H1 (cell line): Measurements from ENCODE around the gene GALNT18. TPM values are rescaled to one million over a fixed set of nuclear protein-coding genes. Genes with fewer than 3 reads are reported as not detected.

Experiments used
- CTCF ChIA-PET: fragments of 300-600 bp; sonication (Branson Sonifier 250); formaldehyde crosslinking; loops from one replicate; lab custom pipeline; 2021; ENCODE audit not compliant: partially characterized antibody; lab: Charles Lee
- POLR2A ChIA-PET: fragments of 300-600 bp; sonication (Branson Sonifier 250); formaldehyde crosslinking; loops from one replicate; lab custom pipeline; 2021; ENCODE audit warnings: inconsistent platforms; ENCODE audit not compliant: partially characterized antibody; lab: Charles Lee
- DNase-seq, 2 experiments: peaks; one replicate each; pipeline versions ENCODE4 v3.0.0 to v3.0.0-alpha.2; 2010 to 2022; ENCODE audit warnings: low spot score in 2 of 2, low read depth in 1 of 2, mixed read lengths in 1 of 2
- FAIRE-seq: peaks from 2 replicates; lab custom pipeline; 2011; peaks lifted over from hg19 to GRCh38; lab: Jason Lieb, UNC
- H2AFZ ChIP-seq: 2 replicates; pipeline ENCODE4 v1.8.1; 2012; ENCODE audit warnings: low read length, inconsistent platforms
- H2AK5ac ChIP-seq: 2 replicates; pipeline ENCODE4 v1.6.1; 2013; ENCODE audit warnings: low read depth, low read length
- H2BK120ac ChIP-seq: replicated peaks from 2 replicates; pipeline ENCODE3; 2013; ENCODE audit warnings: low read depth, low read length, inconsistent platforms
- H2BK12ac ChIP-seq: 2 replicates; pipeline ENCODE4 v1.6.1; 2013; ENCODE audit warnings: low read depth, low read length
- H2BK15ac ChIP-seq: 2 replicates; pipeline ENCODE4 v1.6.1; 2013; ENCODE audit warnings: low read length
- H2BK20ac ChIP-seq: 2 replicates; pipeline ENCODE4 v1.6.1; 2013; ENCODE audit warnings: low read length
- H2BK5ac ChIP-seq: 2 replicates; pipeline ENCODE4 v1.6.1; 2013; ENCODE audit warnings: low read depth, low read length
- H3K14ac ChIP-seq: 2 replicates; pipeline ENCODE4 v1.6.1; 2013; ENCODE audit warnings: inconsistent platforms; ENCODE audit not compliant: insufficient read length
- H3K18ac ChIP-seq: 2 replicates; pipeline ENCODE4 v1.6.1; 2013; ENCODE audit warnings: low read length; ENCODE audit errors: extremely low read depth
- H3K23ac ChIP-seq: 2 replicates; pipeline ENCODE4 v1.6.1; 2013; ENCODE audit warnings: inconsistent platforms; ENCODE audit not compliant: insufficient read length
- H3K23me2 ChIP-seq: 2 replicates; pipeline ENCODE4 v1.6.1; 2013; ENCODE audit warnings: low read depth, low read length
- H3K27ac ChIP-seq: 2 replicates; pipeline ENCODE4 v1.6.1; 2011; ENCODE audit warnings: low read depth, low read length, inconsistent platforms
- H3K27me3 ChIP-seq, 4 experiments: replicated peaks in 1 of 4; 1 replicate in 1 of 4; 2 replicates in 3 of 4; pipeline versions ENCODE4 v1.6.1 to v1.8.1; 2011 to 2013; ENCODE audit warnings: low read length in 3 of 4, mild to moderate bottlenecking in 3 of 4, inconsistent platforms in 2 of 4, mixed read lengths in 2 of 4, moderate library complexity in 1 of 4; ENCODE audit not compliant: control insufficient read depth in 3 of 4, insufficient read depth in 3 of 4; ENCODE audit errors: extremely low read depth in 1 of 4
- H3K36me3 ChIP-seq, 4 experiments: 2 replicates each; pipeline versions ENCODE4 v1.6.1 to v1.8.1; 2011 to 2013; ENCODE audit warnings: mild to moderate bottlenecking in 4 of 4, low read length in 3 of 4, moderate library complexity in 2 of 4, control low read depth in 1 of 4, inconsistent platforms in 1 of 4; ENCODE audit not compliant: insufficient read depth in 4 of 4, control insufficient read depth in 2 of 4
- H3K4ac ChIP-seq: replicated peaks from 2 replicates; pipeline ENCODE3; 2013; ENCODE audit warnings: low read length, low read depth, mixed read lengths, inconsistent platforms; ENCODE audit not compliant: insufficient read length
- H3K4me1 ChIP-seq, 4 experiments: replicated peaks in 1 of 4; 1 replicate in 1 of 4; 2 replicates in 3 of 4; pipeline versions ENCODE4 v1.6.1 to v1.8.1; 2011 to 2013; ENCODE audit warnings: low read length in 3 of 4, inconsistent platforms in 2 of 4, mixed read lengths in 1 of 4; ENCODE audit not compliant: insufficient read depth in 4 of 4, control insufficient read depth in 3 of 4
- H3K4me2 ChIP-seq, 2 experiments: 2 replicates each; pipeline versions ENCODE4 v1.6.1 to v1.8.1; 2011 to 2013; ENCODE audit warnings: low read depth in 2 of 2, low read length in 2 of 2, control low read depth in 1 of 2, inconsistent platforms in 1 of 2, mild to moderate bottlenecking in 1 of 2; ENCODE audit not compliant: insufficient read depth in 1 of 2
- H3K4me3 ChIP-seq, 4 experiments: fragments of 200-600, 300-600 bp in 1 of 4; sonication (generic), shearing (Covaris generic), sonication (Bioruptor Twin) in 1 of 4; 2 replicates each; pipeline versions ENCODE4 v1.5.1 to v1.8.1; 2011 to 2016; ENCODE audit warnings: low read length in 4 of 4, low read depth in 3 of 4, control low read depth in 2 of 4, inconsistent platforms in 2 of 4, mild to moderate bottlenecking in 2 of 4, mixed read lengths in 1 of 4, moderate library complexity in 1 of 4; ENCODE audit not compliant: insufficient read depth in 2 of 4; ENCODE audit errors: extremely low read depth in 1 of 4
- H3K56ac ChIP-seq: replicated peaks from 2 replicates; pipeline ENCODE3; 2013; ENCODE audit warnings: low read depth, mild to moderate bottlenecking, mixed read lengths, low read length, inconsistent platforms; ENCODE audit not compliant: insufficient read length
- H3K79me1 ChIP-seq: 2 replicates; pipeline ENCODE4 v1.6.1; 2013; ENCODE audit warnings: low read depth, low read length, control low read depth
- H3K79me2 ChIP-seq, 2 experiments: 2 replicates each; pipeline versions ENCODE4 v1.6.1 to v1.8.1; 2012 to 2013; ENCODE audit warnings: low read length in 2 of 2, mild to moderate bottlenecking in 2 of 2, inconsistent platforms in 1 of 2; ENCODE audit not compliant: insufficient read depth in 2 of 2, control insufficient read depth in 1 of 2
- H3K9ac ChIP-seq, 4 experiments: replicated peaks in 1 of 4; 1 replicate in 1 of 4; 2 replicates in 3 of 4; pipeline versions ENCODE4 v1.6.1 to v1.8.1; 2011 to 2013; ENCODE audit warnings: low read depth in 3 of 4, low read length in 3 of 4, control low read depth in 2 of 4, mild to moderate bottlenecking in 2 of 4, moderate library complexity in 2 of 4, inconsistent platforms in 1 of 4; ENCODE audit errors: extremely low read depth in 1 of 4
- H3K9me3 ChIP-seq, 2 experiments: 2 replicates each; pipeline versions ENCODE4 v1.6.1 to v1.8.1; 2012 to 2013; ENCODE audit warnings: mild to moderate bottlenecking in 2 of 2, moderate library complexity in 2 of 2, control low read depth in 1 of 2, inconsistent platforms in 1 of 2, low read depth in 1 of 2, low read length in 1 of 2, mixed read lengths in 1 of 2; ENCODE audit not compliant: insufficient read depth in 2 of 2
- H4K20me1 ChIP-seq, 2 experiments: replicated peaks in 1 of 2; 2 replicates each; pipeline versions ENCODE3 to v1.8.1; 2011 to 2013; ENCODE audit warnings: inconsistent platforms in 2 of 2, low read length in 2 of 2, mild to moderate bottlenecking in 1 of 2; ENCODE audit not compliant: insufficient read depth in 2 of 2, control insufficient read depth in 1 of 2
- H4K5ac ChIP-seq: 2 replicates; pipeline ENCODE4 v1.6.1; 2013; ENCODE audit warnings: low read length, low read depth, mixed read lengths, inconsistent platforms; ENCODE audit not compliant: insufficient read length
- H4K8ac ChIP-seq: 2 replicates; pipeline ENCODE4 v1.8.0; 2013; ENCODE audit warnings: mild to moderate bottlenecking, moderate library complexity, low read length, inconsistent platforms; ENCODE audit not compliant: insufficient read depth; ENCODE audit errors: extremely low read depth
- H4K91ac ChIP-seq: replicated peaks from 2 replicates; pipeline ENCODE3; 2013; ENCODE audit warnings: low read length, mixed read lengths, inconsistent platforms; ENCODE audit not compliant: insufficient read length
- BRCA1 ChIP-seq: IDR thresholded peaks from 2 replicates; pipeline ENCODE4 v1.6.1; 2012; ENCODE audit warnings: low read depth, low read length, improper control_type of control experiment
- CTBP2 ChIP-seq: IDR thresholded peaks from 2 replicates; pipeline ENCODE4 v1.7.0; 2011; ENCODE audit warnings: borderline replicate concordance, mild to moderate bottlenecking, moderate library complexity, mixed read lengths, low read length; ENCODE audit not compliant: insufficient read depth, insufficient read length
- KDM5A ChIP-seq: fragments of 200-600 bp; IDR thresholded peaks from 2 replicates; pipeline ENCODE4 v1.7.1; 2012; ENCODE audit warnings: mild to moderate bottlenecking, low read length, inconsistent platforms, mixed read lengths
- NANOG ChIP-seq: IDR thresholded peaks from 2 replicates; pipeline ENCODE4 v1.6.1; 2011; ENCODE audit warnings: low read length, low read depth, mild to moderate bottlenecking, inconsistent platforms; ENCODE audit not compliant: insufficient read depth, poor library complexity, severe bottlenecking
- NRF1 ChIP-seq: IDR thresholded peaks from 2 replicates; pipeline ENCODE4 v1.6.1; 2011; ENCODE audit warnings: mild to moderate bottlenecking, low read depth, low read length, improper control_type of control experiment
- POU5F1 ChIP-seq: IDR thresholded peaks from 2 replicates; pipeline ENCODE4 v1.6.1; 2011; ENCODE audit warnings: low read depth, mild to moderate bottlenecking, low read length, moderate library complexity
- RBBP5 ChIP-seq: IDR thresholded peaks from 2 replicates; pipeline ENCODE4 v1.7.1; 2012; ENCODE audit warnings: low read depth, mild to moderate bottlenecking, inconsistent platforms, low read length, moderate library complexity, borderline replicate concordance
- RNF2 ChIP-seq: fragments of 200-900, 300-1000 bp; sonication (generic); IDR thresholded peaks from 2 replicates; pipeline ENCODE4 v1.7.1; 2016; ENCODE audit warnings: borderline replicate concordance, low read depth, mild to moderate bottlenecking, antibody characterized with exemption, low read length; ENCODE audit not compliant: poor library complexity, severe bottlenecking; ENCODE audit errors: missing control alignments
- SP1 ChIP-seq: IDR thresholded peaks from 2 replicates; pipeline ENCODE4 v1.6.1; 2011; ENCODE audit warnings: low read depth, low read length
- SP4 ChIP-seq: IDR thresholded peaks from 2 replicates; pipeline ENCODE4 v1.6.1; 2012; ENCODE audit warnings: low read length, inconsistent platforms
- TAF7 ChIP-seq: optimal IDR thresholded peaks from 2 replicates; pipeline ENCODE3; 2011; ENCODE audit warnings: low read depth, mild to moderate bottlenecking, inconsistent platforms, low read length, moderate library complexity, borderline replicate concordance
- TBP ChIP-seq: IDR thresholded peaks from 2 replicates; pipeline ENCODE4 v1.6.1; 2011; ENCODE audit warnings: low read depth, low read length, improper control_type of control experiment
- YY1 ChIP-seq: IDR thresholded peaks from 2 replicates; pipeline ENCODE4 v1.6.1; 2011; ENCODE audit warnings: low read depth, mild to moderate bottlenecking, low read length
- WGBS, 2 experiments: shearing (Covaris generic) in 1 of 2; methylation state at CpG; one replicate each; pipeline versions ENCODE4 v1.1.6 to v1.1.7; 2013 to 2015; ENCODE audit warnings: low lambda C conversion rate in 2 of 2, mixed read lengths in 2 of 2, inconsistent platforms in 1 of 2, low coverage in 1 of 2, missing lambda C conversion rate in 1 of 2; ENCODE audit not compliant: insufficient replicate concordance in 2 of 2, insufficient coverage in 1 of 2, insufficient read length in 1 of 2; ENCODE audit errors: extremely low coverage in 1 of 2, missing lambda C conversion rate in 1 of 2; 5-methylcytosine and 5-hydroxymethylcytosine counted together
- polyA plus RNA-seq, 7 experiments: library from polyadenylated mRNA; depleted of rRNA in 3 of 7; stranded (reverse) in 5 of 7; unstranded in 2 of 7; fragments of >200 nt in 5 of 7; fragments of 200-250 nt in 2 of 7; gene quantifications; 1 replicate in 5 of 7; 2 replicates in 1 of 7; 4 replicates in 1 of 7; pipeline versions ENCODE4 v1.2.1 to v1.2.3, GENCODE V29; 2011 to 2013; ENCODE audit warnings: missing spikeins in 2 of 7, mixed read lengths in 2 of 7
- total RNA-seq: library from RNA; stranded (reverse); fragmentation: NEBNext Ultra II Directional; extraction: Animal tissue kit (Norgen Biotek cat#: 25700); gene quantifications from 2 replicates; pipeline ENCODE4 v1.2.1, GENCODE V29; 2021
- TF ChIP-seq, protein P1 (sequence below): IDR thresholded peaks from 2 replicates; pipeline ENCODE4 v1.6.1; 2011; ENCODE audit warnings: low read length, improper control_type of control experiment

GALNT18 gene
- total and polyA plus RNA-seq, 2 of the 8 experiments (the other 6 are each of a cell fraction or from before 2014, with no cell fraction given), result 6.0 to 9.4 TPM

DNA sequence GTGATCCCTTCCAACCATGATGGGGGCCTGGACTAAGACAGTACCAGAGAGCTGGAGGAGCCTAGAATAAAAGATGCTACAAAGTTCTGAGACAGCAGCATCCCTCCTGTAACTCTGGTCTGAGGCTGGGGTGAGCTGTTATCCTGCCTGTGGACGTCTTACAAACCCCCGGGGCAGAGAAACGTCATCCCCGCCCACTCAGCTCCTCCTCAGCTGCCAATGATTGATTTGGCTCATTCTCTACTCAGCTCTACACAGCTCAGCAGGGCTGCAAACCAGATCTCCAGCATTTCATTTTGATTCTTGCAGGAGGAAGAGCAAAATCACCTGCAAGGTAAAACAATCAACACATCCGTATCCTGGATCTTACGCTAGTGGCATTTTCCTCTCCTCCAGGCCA is 324.2 kb downstream of the GALNT18 start:
- H3K27ac ChIP-seq, result no peak overlapping the region
- DNase-seq, result no peak
- H3K4ac ChIP-seq, result no peak overlapping the region
- no peak overlapping the region for H2BK15ac ChIP-seq
- no peaks in the 10 kb centered on the region for H3K9me3 ChIP-seq
- ChIA-PET POLR2A (no interaction called here), CTCF (interaction anchor here (1.1 to 1.8 kb wide), 2 partner anchors 18 to 32 kb away, joined by 3 to 8 read pairs; no protein-coding TSS in a partner anchor)
- no peak for FAIRE-seq
- no peak for TF ChIP-seq TAF7
- TF ChIP-seq, protein P1, sequence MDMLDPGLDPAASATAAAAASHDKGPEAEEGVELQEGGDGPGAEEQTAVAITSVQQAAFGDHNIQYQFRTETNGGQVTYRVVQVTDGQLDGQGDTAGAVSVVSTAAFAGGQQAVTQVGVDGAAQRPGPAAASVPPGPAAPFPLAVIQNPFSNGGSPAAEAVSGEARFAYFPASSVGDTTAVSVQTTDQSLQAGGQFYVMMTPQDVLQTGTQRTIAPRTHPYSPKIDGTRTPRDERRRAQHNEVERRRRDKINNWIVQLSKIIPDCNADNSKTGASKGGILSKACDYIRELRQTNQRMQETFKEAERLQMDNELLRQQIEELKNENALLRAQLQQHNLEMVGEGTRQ, result no peak
- no peak for TF ChIP-seq RBBP5
- TF ChIP-seq YY1, result no peak
- TF ChIP-seq BRCA1, result no peak
- TF ChIP-seq KDM5A, result no peak
- TF ChIP-seq SP1, result no peak
- TF ChIP-seq NANOG, result no peak
- no peak for TF ChIP-seq TBP
- TF ChIP-seq SP4, result no peak
- no peak for TF ChIP-seq RNF2
- TF ChIP-seq NRF1, result no peak
- no peak for TF ChIP-seq POU5F1
- no peak for TF ChIP-seq CTBP2
- H2BK12ac ChIP-seq, result no peak overlapping the region
- no peak overlapping the region for H2AFZ ChIP-seq
- no peak overlapping the region for H2BK5ac ChIP-seq
- H2AK5ac ChIP-seq, result no peak overlapping the region
- H3K23ac ChIP-seq, result no peak overlapping the region
- no peak overlapping the region for H4K5ac ChIP-seq
- H4K20me1 ChIP-seq, result no peaks in the 10 kb centered on the region
- no peak overlapping the region for H3K14ac ChIP-seq
- H3K4me3 ChIP-seq, result no peak overlapping the region
- H4K91ac ChIP-seq, result no peak overlapping the region
- H4K8ac ChIP-seq, result no peak overlapping the region
- WGBS, 2 experiments, result 84% methylated on average over 6 of the region's 6 CpGs; no CpG with 5 or more reads in 1 of the 2 experiments
- no peaks in the 10 kb centered on the region for H3K79me2 ChIP-seq
- H3K36me3 ChIP-seq, result no peaks in the 10 kb centered on the region
- H3K9ac ChIP-seq, result no peak overlapping the region
- H3K56ac ChIP-seq, result no peak overlapping the region
- H3K79me1 ChIP-seq, result no peaks in the 10 kb centered on the region
- no peak overlapping the region for H2BK20ac ChIP-seq
- H3K23me2 ChIP-seq, result no peaks in the 10 kb centered on the region
- H2BK120ac ChIP-seq, result no peak overlapping the region
- no peak overlapping the region for H3K18ac ChIP-seq
- no peaks in the 10 kb centered on the region for H3K27me3 ChIP-seq
- H3K4me1 ChIP-seq, result no peaks in the 10 kb centered on the region
- no peak overlapping the region for H3K4me2 ChIP-seq
